Activated T-cell treated with anti-CD3 and anti-CD28 coated beads, Interleukin-2, amount 50 U/mL, for 4 hours (primary cell): Measurements from ENCODE around the gene PHACTR4. TPM values are rescaled to one million over a fixed set of nuclear protein-coding genes. Genes with fewer than 3 reads are reported as not detected.

Experiments
- total RNA-seq, 3 donors: library from RNA; stranded (reverse); gene quantifications; one replicate each; pipeline ENCODE4 v1.2.1, GENCODE V29; 2021

The PHACTR4 gene
- total RNA-seq, 3 donors from 2014 or later: 19.7 to 23.2 (median 22.4) TPM

Other genes starting within 250 kb of the PHACTR4 start
- gene PTAFR, start 193.1 kb upstream of the PHACTR4 start, total RNA-seq: 1 to 10 TPM in 2 of 3 donors, under 1 TPM in 1; 0.96 to 3.4 (median 1.3) TPM
- 100 to 1,000 TPM in 1 of 3 donors, 10 to 100 TPM in 2; 91.5 to 103 (median 99.4) TPM for gene DNAJC8, start 136.7 kb upstream of the PHACTR4 start, total RNA-seq
- 100 to 1,000 TPM; 110 to 121 (median 114) TPM for gene ATP5IF1, start 133.6 kb upstream of the PHACTR4 start, total RNA-seq
- gene SESN2, start 110.2 kb upstream of the PHACTR4 start, total RNA-seq: 10 to 100 TPM; 21.4 to 38.3 (median 27.3) TPM
- gene MED18, start 40.7 kb upstream of the PHACTR4 start, total RNA-seq: 10 to 100 TPM; 11.6 to 14.7 (median 11.7) TPM
- 100 to 1,000 TPM; 106 to 149 (median 139) TPM for gene RCC1, start 136.3 kb downstream of the PHACTR4 start, total RNA-seq
- gene TRNAU1AP, start 183.3 kb downstream of the PHACTR4 start, total RNA-seq: 10 to 100 TPM; 37.4 to 44.1 (median 37.7) TPM
- gene RAB42, start 222.5 kb downstream of the PHACTR4 start, total RNA-seq: not detected